GM06990 (cell line): ENCODE results near the gene SNTG2.

Source experiments
- DNase-seq: peaks from one replicate; pipeline ENCODE4 v3.0.0-alpha.2; 2011; ENCODE audit not compliant: insufficient read length; ENCODE audit errors: extremely low read depth
- H3K27me3 ChIP-seq: replicated peaks from 2 replicates; pipeline ENCODE4 v1.6.0; 2011; ENCODE audit warnings: low read length; ENCODE audit not compliant: control insufficient read depth, insufficient read depth
- H3K36me3 ChIP-seq: 2 replicates; pipeline ENCODE4 v1.5.1; 2011; ENCODE audit warnings: low read length; ENCODE audit not compliant: control insufficient read depth, insufficient read depth
- H3K4me3 ChIP-seq: replicated peaks from 2 replicates; pipeline ENCODE4 v1.5.1; 2011; ENCODE audit warnings: low read depth, mild to moderate bottlenecking, control low read depth, low read length
- CTCF ChIP-seq: IDR thresholded peaks from 2 replicates; pipeline ENCODE4 v1.5.1; 2011; ENCODE audit warnings: low read length, control low read depth, mild to moderate bottlenecking, inconsistent platforms; ENCODE audit not compliant: insufficient read depth, poor library complexity, severe bottlenecking

The SNTG2 gene

DNA sequence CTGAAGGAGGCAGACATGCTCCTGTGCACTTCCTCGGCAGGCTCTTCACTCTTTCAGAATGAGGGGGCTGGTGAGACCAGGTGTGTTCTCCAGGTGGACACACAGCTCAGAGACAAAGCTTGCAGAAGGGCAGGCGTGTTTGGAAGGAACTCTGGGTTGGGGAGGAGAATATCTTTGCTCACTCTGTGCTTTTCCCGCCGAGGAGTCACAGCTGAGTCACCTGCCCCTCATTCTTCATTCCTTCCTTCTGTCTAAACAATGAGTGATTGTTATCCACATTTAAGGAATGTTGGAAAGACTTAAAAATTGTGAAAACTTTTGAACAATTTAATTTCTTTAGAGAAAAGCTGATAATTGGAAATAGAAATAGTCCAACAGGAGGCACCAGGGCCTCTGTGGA lies 336.3 kb downstream of the SNTG2 start:
- TF ChIP-seq CTCF, result no peak
- DNase-seq, result no peak
- no peak overlapping the region for H3K4me3 ChIP-seq
- no peaks in the 10 kb centered on the region for H3K36me3 ChIP-seq
- no peaks in the 10 kb centered on the region for H3K27me3 ChIP-seq

- no peaks in the 10 kb centered on the region for H3K36me3 ChIP-seq
- H3K27me3 ChIP-seq, result no peaks in the 10 kb centered on the region
- no peak for TF ChIP-seq CTCF
- DNase-seq, result no peak
- H3K4me3 ChIP-seq, result no peak overlapping the region
Measured at GRCh38 chr2:1287427-1287826, 336.8 kb downstream of the SNTG2 start.

- no peaks in the 10 kb centered on the region for H3K36me3 ChIP-seq
- no peaks in the 10 kb centered on the region for H3K27me3 ChIP-seq
- DNase-seq, result no peak
- TF ChIP-seq CTCF, result no peak
- no peak overlapping the region for H3K4me3 ChIP-seq
Measured at GRCh38 chr2:1294900-1295299, 344.3 kb downstream of the SNTG2 start.

DNA sequence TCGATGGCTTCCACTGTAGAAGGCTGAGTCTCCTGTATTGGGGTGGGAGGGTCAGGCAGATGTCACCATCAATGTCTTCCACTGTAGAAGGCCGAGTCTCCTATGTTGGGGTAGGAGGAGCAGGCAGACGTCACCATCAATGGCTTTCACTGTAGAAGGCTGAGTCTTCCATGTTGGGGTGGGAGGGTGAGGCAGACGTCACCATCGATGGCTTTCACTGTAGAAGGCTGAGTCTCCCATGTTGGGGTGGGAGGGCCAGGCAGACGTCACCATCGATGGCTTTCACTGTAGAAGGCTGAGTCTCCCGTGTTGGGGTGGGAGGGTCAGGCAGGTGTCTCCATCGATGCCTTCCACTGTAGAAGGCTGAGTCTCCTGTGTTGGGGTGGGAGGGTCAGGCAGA lies 345.1 kb downstream of the SNTG2 start:
- TF ChIP-seq CTCF, result no peak
- H3K4me3 ChIP-seq, result no peak overlapping the region
- H3K36me3 ChIP-seq, result no peaks in the 10 kb centered on the region
- no peak for DNase-seq
- H3K27me3 ChIP-seq, result no peaks in the 10 kb centered on the region

DNA sequence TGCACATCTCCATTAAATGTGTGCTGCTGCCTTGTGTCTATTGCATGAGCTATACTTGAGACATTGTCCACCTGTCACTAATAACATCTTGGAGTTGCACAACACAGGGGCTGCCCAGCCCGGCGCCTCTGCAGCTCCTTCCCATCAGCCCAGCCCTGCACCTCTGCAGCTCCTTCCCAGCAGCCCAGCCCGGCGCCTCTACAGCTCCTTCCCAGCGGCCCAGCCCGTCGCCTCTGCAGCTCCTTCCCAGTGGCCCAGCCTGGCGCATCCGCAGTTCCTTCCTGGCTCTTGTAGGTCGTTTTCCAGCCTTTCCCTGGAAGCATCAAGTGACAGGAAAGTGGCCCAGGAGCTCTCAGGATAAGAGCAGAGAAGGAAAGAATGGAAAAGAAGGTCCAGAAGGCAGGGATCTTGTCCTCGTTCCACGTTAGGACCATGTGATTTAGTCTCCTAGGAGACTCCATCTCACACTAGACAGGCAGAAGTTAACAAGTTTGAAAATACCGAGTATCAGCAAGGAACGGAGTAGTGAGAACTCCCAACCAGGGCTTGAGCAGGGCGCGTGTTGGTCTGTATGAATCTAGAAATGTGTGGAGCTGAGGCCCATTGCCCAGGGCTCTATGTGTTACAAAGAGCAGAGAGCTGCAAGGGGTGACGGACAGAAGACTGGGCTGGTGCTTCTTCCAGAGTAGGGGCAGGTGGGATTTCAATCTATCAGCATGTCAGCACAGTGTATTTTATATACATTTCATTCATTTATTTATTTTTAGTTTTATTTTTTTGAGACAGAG lies 346.9 kb downstream of the SNTG2 start:
- TF ChIP-seq CTCF, result no peak
- Histone ChIP-seq H3K36me3 (no peaks in the 10 kb centered on the region), H3K4me3 (no peak overlapping the region), H3K27me3 (no peaks in the 10 kb centered on the region)
- no peak for DNase-seq

GRCh38 chr2:1299043-1299442 lies 348.4 kb downstream of the SNTG2 start:
- H3K27me3 ChIP-seq, result no peaks in the 10 kb centered on the region
- no peaks in the 10 kb centered on the region for H3K36me3 ChIP-seq
- no peak for DNase-seq
- no peak overlapping the region for H3K4me3 ChIP-seq
- TF ChIP-seq CTCF, result no peak
